HG03025 (cell line): ENCODE measurements around the gene NGFR.
"Not testable (repeated sequence)": the region's sequence is repeated elsewhere in the genome, so short reads cannot be mapped to it uniquely, and the experiment has no call there.

Experiments
- ATAC-seq: cut with Tn5 transposase; IDR thresholded peaks from one replicate; pipeline ENCODE4 v1.9.1; 2021; ENCODE audit warnings: mild to moderate bottlenecking, moderate library complexity; ENCODE audit not compliant: unreplicated experiment, low FRiP score

NGFR gene

GRCh38 chr17:49494399-49494985 lies 601 bp upstream of the NGFR start:
- no peak for ATAC-seq

GRCh38 chr17:49495842-49496182 lies 719 bp downstream of the NGFR start:
- no peak for ATAC-seq

GRCh38 chr17:49496183-49496866 lies 1.2 kb downstream of the NGFR start:
- no peak for ATAC-seq

GRCh38 chr17:49496867-49497147 lies 1.7 kb downstream of the NGFR start:
- ATAC-seq, result no peak

- ATAC-seq, result no peak
Observed at GRCh38 chr17:49497148-49498028, 2.3 kb downstream of the NGFR start.

GRCh38 chr17:49498029-49498615 lies 3.0 kb downstream of the NGFR start:
- no peak for ATAC-seq

GRCh38 chr17:49501496-49501895 lies 6.4 kb downstream of the NGFR start:
- no peak for ATAC-seq

GRCh38 chr17:49502254-49502653 lies 7.2 kb downstream of the NGFR start:
- ATAC-seq, result no peak

GRCh38 chr17:49502680-49503079 lies 7.6 kb downstream of the NGFR start:
- ATAC-seq, result not testable (repeated sequence)

GRCh38 chr17:49504369-49504768 lies 9.3 kb downstream of the NGFR start:
- ATAC-seq, result no peak

- ATAC-seq, result no peak
Observed at GRCh38 chr17:49505854-49506253, 10.8 kb downstream of the NGFR start.

GRCh38 chr17:49506282-49506681 lies 11.2 kb downstream of the NGFR start:
- ATAC-seq, result no peak

GRCh38 chr17:49508061-49508865 lies 13.2 kb downstream of the NGFR start:
- ATAC-seq, result no peak

- ATAC-seq, result no peak
Observed at GRCh38 chr17:49508866-49509587, 13.9 kb downstream of the NGFR start.

GRCh38 chr17:49509588-49509917 lies 14.5 kb downstream of the NGFR start:
- ATAC-seq, result no peak

- no peak for ATAC-seq
Observed at GRCh38 chr17:49510059-49510719, 15.1 kb downstream of the NGFR start.

- ATAC-seq, result no peak
Observed at GRCh38 chr17:49510720-49511110, 15.6 kb downstream of the NGFR start.

GRCh38 chr17:49511810-49512209 lies 16.7 kb downstream of the NGFR start:
- ATAC-seq, result no peak

- ATAC-seq, result no peak
Observed at GRCh38 chr17:49512296-49513043, 17.4 kb downstream of the NGFR start.
